ENCODE measurements around the gene SPRING1.

Gene SPRING1

GRCh38 chr12:116710370-116711150, 27.3 kb downstream of the SPRING1 start:
- peak overlapping the region; percentile 60 to 80 for H3K27ac Mint-ChIP-seq
- DNase-seq (no peak), ATAC-seq (replicated peaks) (no peak)
- H3K9me3 Mint-ChIP-seq: no peaks in the 10 kb centered on the region
- peaks cover 13 to 18% of the 10 kb centered on the region in 2 donors for H3K4me1 Mint-ChIP-seq (ENCODE audit: low read depth in 2 of 2)
- H3K4me3 Mint-ChIP-seq: no peak overlapping the region
- H3K36me3 Mint-ChIP-seq (ENCODE audit: insufficient read depth): peaks cover 18% of the 10 kb centered on the region
- H3K27me3 Mint-ChIP-seq: peaks cover 0 to 5% of the 10 kb centered on the region in 2 donors

DNA sequence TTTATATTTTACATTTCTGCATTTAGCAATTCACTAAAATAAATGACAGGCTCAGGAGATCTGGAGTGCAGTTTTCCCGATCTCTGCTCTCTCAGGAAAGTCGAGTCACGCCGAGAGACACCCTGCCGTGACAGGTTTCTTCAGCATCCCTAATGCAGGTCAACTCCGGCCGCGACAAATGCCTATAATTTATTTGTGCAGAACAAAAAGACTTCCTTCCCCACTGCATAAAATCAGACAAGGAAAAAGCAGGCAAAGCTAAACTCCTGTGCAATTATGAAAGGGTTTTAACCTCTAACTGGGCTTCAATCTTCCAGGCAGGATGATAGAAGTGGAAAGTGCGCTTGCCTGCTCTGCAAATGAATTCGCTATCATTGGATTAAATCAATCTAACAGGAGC, 28.1 kb downstream of the SPRING1 start:
- peaks cover 0 to 5% of the 10 kb centered on the region in 2 donors for H3K27me3 Mint-ChIP-seq
- no peaks in the 10 kb centered on the region for H3K9me3 Mint-ChIP-seq
- ATAC-seq (replicated peaks): no peak
- peaks cover 14% of the 10 kb centered on the region for H3K36me3 Mint-ChIP-seq (ENCODE audit: insufficient read depth)
- H3K4me3 Mint-ChIP-seq: no peak overlapping the region
- peaks cover 13 to 18% of the 10 kb centered on the region in 2 donors for H3K4me1 Mint-ChIP-seq (ENCODE audit: low read depth in 2 of 2)
- H3K27ac Mint-ChIP-seq: no peak overlapping the region
- no peak for DNase-seq

GRCh38 chr12:116708826-116709756, 28.8 kb downstream of the SPRING1 start:
- Mint-ChIP-seq H3K4me1 (ENCODE audit: low read depth in 2 of 2) (peaks cover 13 to 18% of the 10 kb centered on the region in 2 donors), H3K4me3 (peak overlapping the region; percentile 39 to 58), H3K27me3 (peaks cover 0 to 5% of the 10 kb centered on the region in 2 donors), H3K9me3 (no peaks in the 10 kb centered on the region), H3K27ac (peak overlapping the region in 1 of 2 donors; percentile 57), H3K36me3 (ENCODE audit: insufficient read depth) (peaks cover 12% of the 10 kb centered on the region)
- DNase-seq: peak; percentile 26 to 41 (median 35)
- ATAC-seq (replicated peaks): peak; percentile 77

- ATAC-seq (replicated peaks) (no peak), DNase-seq (no peak)
- Mint-ChIP-seq H3K27me3 (peaks cover 9 to 11% of the 10 kb centered on the region in 2 donors), H3K36me3 (ENCODE audit: insufficient read depth) (peaks cover 4% of the 10 kb centered on the region), H3K4me3 (no peak overlapping the region), H3K27ac (no peak overlapping the region), H3K9me3 (no peaks in the 10 kb centered on the region), H3K4me1 (ENCODE audit: low read depth in 2 of 2) (peaks cover 12 to 16% of the 10 kb centered on the region in 2 donors)
These were observed 30.1 kb downstream of the SPRING1 start for GRCh38 chr12:116707751-116708150.

GRCh38 chr12:116703214-116703795, 34.6 kb downstream of the SPRING1 start:
- ATAC-seq (replicated peaks): peak; percentile 70
- Mint-ChIP-seq H3K27ac (no peak overlapping the region), H3K27me3 (peaks cover 6 to 20% of the 10 kb centered on the region in 2 donors), H3K9me3 (no peaks in the 10 kb centered on the region), H3K4me1 (ENCODE audit: low read depth in 2 of 2) (peaks cover 2 to 4% of the 10 kb centered on the region in 2 donors), H3K36me3 (ENCODE audit: insufficient read depth) (no peaks in the 10 kb centered on the region), H3K4me3 (no peak overlapping the region)
- peak; percentile 62 to 67 (median 63) for DNase-seq

DNA sequence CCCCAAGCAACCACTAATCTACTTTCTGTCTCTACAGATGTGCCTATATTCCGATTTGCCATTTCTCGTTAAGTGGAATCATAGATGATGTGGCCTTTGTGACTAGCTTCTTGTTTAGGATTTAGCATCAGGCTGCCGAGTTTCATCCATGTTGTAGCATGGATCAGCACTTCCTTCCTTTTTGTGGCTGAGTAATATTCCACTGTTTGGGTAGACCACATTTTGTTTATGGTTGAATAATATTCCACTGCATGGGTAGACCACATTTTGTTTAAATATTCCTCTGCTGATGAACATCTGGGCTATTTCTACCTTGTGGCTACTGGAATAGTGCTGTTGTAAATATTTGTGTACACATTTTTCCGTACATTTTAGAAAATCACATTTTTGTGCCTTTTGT, 36.4 kb downstream of the SPRING1 start:
- H3K27me3 Mint-ChIP-seq: peaks cover 10 to 25% of the 10 kb centered on the region in 2 donors
- no peaks in the 10 kb centered on the region for H3K36me3 Mint-ChIP-seq (ENCODE audit: insufficient read depth)
- ATAC-seq (replicated peaks) (no peak), DNase-seq (no peak)
- peaks cover 2 to 3% of the 10 kb centered on the region in 2 donors for H3K4me1 Mint-ChIP-seq (ENCODE audit: low read depth in 2 of 2)
- H3K4me3 Mint-ChIP-seq: no peak overlapping the region
- no peaks in the 10 kb centered on the region for H3K9me3 Mint-ChIP-seq
- H3K27ac Mint-ChIP-seq: no peak overlapping the region

GRCh38 chr12:116700066-116700465, 37.8 kb downstream of the SPRING1 start:
- Mint-ChIP-seq H3K4me3 (no peak overlapping the region), H3K4me1 (ENCODE audit: low read depth in 2 of 2) (peaks cover 2 to 3% of the 10 kb centered on the region in 2 donors), H3K27ac (no peak overlapping the region), H3K9me3 (no peaks in the 10 kb centered on the region), H3K27me3 (peaks cover 21 to 39% of the 10 kb centered on the region in 2 donors), H3K36me3 (ENCODE audit: insufficient read depth) (no peaks in the 10 kb centered on the region)
- ATAC-seq (replicated peaks): no peak
- no peak for DNase-seq

- no peaks in the 10 kb centered on the region for H3K9me3 Mint-ChIP-seq
- H3K4me3 Mint-ChIP-seq: no peak overlapping the region
- peaks cover 2 to 3% of the 10 kb centered on the region in 2 donors for H3K4me1 Mint-ChIP-seq (ENCODE audit: low read depth in 2 of 2)
- ATAC-seq (replicated peaks) (no peak), DNase-seq (no peak)
- no peak overlapping the region for H3K27ac Mint-ChIP-seq
- H3K36me3 Mint-ChIP-seq (ENCODE audit: insufficient read depth): no peaks in the 10 kb centered on the region
- peaks cover 35 to 52% of the 10 kb centered on the region in 2 donors for H3K27me3 Mint-ChIP-seq
These were observed 39.3 kb downstream of the SPRING1 start for GRCh38 chr12:116698554-116699075.

GRCh38 chr12:116698116-116698515, 39.8 kb downstream of the SPRING1 start:
- Mint-ChIP-seq H3K27me3 (peaks cover 36 to 52% of the 10 kb centered on the region in 2 donors), H3K27ac (no peak overlapping the region), H3K9me3 (no peaks in the 10 kb centered on the region), H3K36me3 (ENCODE audit: insufficient read depth) (no peaks in the 10 kb centered on the region), H3K4me3 (no peak overlapping the region), H3K4me1 (ENCODE audit: low read depth in 2 of 2) (peaks cover 0 to under 1% of the 10 kb centered on the region in 2 donors)
- ATAC-seq (replicated peaks) (no peak), DNase-seq (no peak)

DNA sequence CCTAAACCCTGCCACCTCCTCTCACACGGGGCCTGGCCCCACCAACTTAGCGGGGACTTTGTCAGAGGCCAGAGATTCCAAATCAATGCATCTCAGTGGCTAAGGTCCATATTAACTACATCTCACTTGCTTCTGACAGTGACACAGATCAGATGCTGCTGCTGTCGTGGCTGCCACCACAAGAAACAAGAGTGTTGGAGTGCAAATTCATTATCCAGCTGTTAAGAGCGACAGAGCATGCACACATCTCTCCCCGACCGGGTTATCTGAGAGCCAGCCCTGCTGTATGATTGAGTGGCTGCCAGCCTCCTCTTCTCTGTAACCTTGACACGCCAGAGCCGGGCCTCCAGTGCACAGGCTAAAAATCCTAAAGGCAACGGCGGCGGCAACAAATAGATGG, 40.2 kb downstream of the SPRING1 start:
- DNase-seq (no peak), ATAC-seq (replicated peaks) (no peak)
- H3K36me3 Mint-ChIP-seq (ENCODE audit: insufficient read depth): no peaks in the 10 kb centered on the region
- no peak overlapping the region for H3K4me3 Mint-ChIP-seq
- no peak overlapping the region for H3K27ac Mint-ChIP-seq
- no peaks in the 10 kb centered on the region for H3K4me1 Mint-ChIP-seq (ENCODE audit: low read depth in 2 of 2)
- H3K27me3 Mint-ChIP-seq: peaks cover 39 to 52% of the 10 kb centered on the region in 2 donors
- no peaks in the 10 kb centered on the region for H3K9me3 Mint-ChIP-seq

DNA sequence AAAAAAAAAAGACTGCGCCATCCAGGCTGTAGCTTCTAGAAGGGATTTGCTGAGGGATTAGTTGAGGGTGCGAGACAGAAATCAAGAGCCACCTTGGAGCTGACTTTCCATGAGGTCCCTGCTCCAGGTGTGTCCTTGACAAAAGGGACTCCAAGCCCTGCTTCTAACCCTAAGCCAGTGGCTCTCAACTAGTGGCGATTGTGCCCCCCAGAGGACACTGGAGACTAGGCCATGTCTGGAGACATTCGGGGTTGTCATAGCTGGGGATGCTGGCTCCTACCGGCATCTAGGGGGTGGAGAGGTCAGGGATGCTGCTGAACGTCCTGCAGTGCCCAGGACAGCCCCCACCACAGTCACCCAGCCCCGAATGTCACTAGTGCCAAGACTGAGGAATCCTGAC, 40.6 kb downstream of the SPRING1 start:
- no peak for ATAC-seq (replicated peaks)
- Mint-ChIP-seq H3K27ac (no peak overlapping the region), H3K4me1 (ENCODE audit: low read depth in 2 of 2) (no peaks in the 10 kb centered on the region), H3K9me3 (no peaks in the 10 kb centered on the region), H3K4me3 (no peak overlapping the region), H3K36me3 (ENCODE audit: insufficient read depth) (no peaks in the 10 kb centered on the region), H3K27me3 (peaks cover 42 to 52% of the 10 kb centered on the region in 2 donors)
- no peak for DNase-seq

DNA sequence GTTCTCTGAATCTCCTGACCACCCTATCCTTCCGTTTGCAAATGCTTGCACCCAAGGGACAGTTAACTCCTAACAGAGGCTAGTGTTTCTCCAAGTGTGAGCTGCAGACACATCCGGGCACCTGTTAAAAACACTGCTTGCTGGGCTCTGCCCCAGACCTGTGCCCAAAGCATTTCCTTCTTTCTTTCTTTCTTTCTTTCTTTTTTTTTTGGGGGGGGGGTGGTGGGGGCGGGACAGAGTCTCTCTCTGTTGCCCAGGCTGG, 42.5 kb downstream of the SPRING1 start:
- no peaks in the 10 kb centered on the region for H3K4me1 Mint-ChIP-seq (ENCODE audit: low read depth in 2 of 2)
- H3K27me3 Mint-ChIP-seq: peaks cover 48 to 58% of the 10 kb centered on the region in 2 donors
- no peak overlapping the region for H3K27ac Mint-ChIP-seq
- ATAC-seq (replicated peaks) (no peak), DNase-seq (no peak)
- no peaks in the 10 kb centered on the region for H3K36me3 Mint-ChIP-seq (ENCODE audit: insufficient read depth)
- no peaks in the 10 kb centered on the region for H3K9me3 Mint-ChIP-seq
- no peak overlapping the region for H3K4me3 Mint-ChIP-seq
